SU-DHL-6 (cell line): ENCODE results near the gene LCP1.

ENCODE experiments used
- EZH2phosphoT487 ChIP-seq: fragments of 200-600 bp; sonication (generic), shearing (Covaris generic); conservative IDR thresholded peaks from 2 replicates; pipeline ENCODE4 v1.6.1; 2018; ENCODE audit warnings: mild to moderate bottlenecking, antibody characterized with exemption, low read length, moderate library complexity, mixed read lengths
- TF ChIP-seq, protein P1 (sequence below): fragments of 200-600 bp; sonication (generic); IDR thresholded peaks from one replicate; pipeline ENCODE4 v1.5.1; 2017; ENCODE audit warnings: antibody characterized with exemption, mild to moderate bottlenecking, low read length, moderate library complexity; ENCODE audit not compliant: insufficient read depth, poor library complexity, severe bottlenecking

DNA sequence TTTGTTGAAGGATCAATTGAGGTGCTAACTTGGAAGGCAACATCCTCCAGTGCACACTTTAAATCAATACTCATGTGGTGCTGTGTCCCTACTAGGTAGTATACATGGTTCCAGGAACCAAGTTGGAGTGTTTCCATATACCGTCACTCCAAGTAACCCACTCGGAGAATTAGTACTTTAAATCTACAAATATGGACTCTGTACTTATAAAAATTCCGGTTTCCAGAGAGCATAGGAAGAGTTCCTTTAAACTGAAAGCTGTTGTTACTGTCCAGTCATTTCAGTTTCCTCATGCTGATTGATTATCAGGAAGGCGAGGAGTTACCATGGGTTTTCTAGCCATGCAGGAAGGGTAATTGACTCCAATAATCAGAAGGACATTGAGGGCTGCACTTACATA, 84.3 kb downstream of the LCP1 start:
- TF ChIP-seq, protein P1, sequence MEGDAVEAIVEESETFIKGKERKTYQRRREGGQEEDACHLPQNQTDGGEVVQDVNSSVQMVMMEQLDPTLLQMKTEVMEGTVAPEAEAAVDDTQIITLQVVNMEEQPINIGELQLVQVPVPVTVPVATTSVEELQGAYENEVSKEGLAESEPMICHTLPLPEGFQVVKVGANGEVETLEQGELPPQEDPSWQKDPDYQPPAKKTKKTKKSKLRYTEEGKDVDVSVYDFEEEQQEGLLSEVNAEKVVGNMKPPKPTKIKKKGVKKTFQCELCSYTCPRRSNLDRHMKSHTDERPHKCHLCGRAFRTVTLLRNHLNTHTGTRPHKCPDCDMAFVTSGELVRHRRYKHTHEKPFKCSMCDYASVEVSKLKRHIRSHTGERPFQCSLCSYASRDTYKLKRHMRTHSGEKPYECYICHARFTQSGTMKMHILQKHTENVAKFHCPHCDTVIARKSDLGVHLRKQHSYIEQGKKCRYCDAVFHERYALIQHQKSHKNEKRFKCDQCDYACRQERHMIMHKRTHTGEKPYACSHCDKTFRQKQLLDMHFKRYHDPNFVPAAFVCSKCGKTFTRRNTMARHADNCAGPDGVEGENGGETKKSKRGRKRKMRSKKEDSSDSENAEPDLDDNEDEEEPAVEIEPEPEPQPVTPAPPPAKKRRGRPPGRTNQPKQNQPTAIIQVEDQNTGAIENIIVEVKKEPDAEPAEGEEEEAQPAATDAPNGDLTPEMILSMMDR, result no peak
- no peak for TF ChIP-seq EZH2phosphoT487
